Measurements from ENCODE around the gene SYVN1. TPM values are rescaled to one million over a fixed set of nuclear protein-coding genes. Genes with fewer than 3 reads are reported as not detected.

SYVN1 gene
- total and polyA plus RNA-seq, 10 of the 15 experiments (the other 5 are each of a cell fraction or from before 2014, with no cell fraction given) = 0.79 to 63.6 (median 20.1) TPM

- no peak for TF ChIP-seq CUX1 (IDR thresholded peaks at IDR 0.05; ENCODE audit: insufficient replicate concordance, low read depth, low read length)
- TF ChIP-seq ZSCAN29 (IDR thresholded peaks at IDR 0.05) = no peak
- TF ChIP-seq FOXK2 (IDR thresholded peaks at IDR 0.05) = no peak
- TF ChIP-seq TAF1 (IDR thresholded peaks at IDR 0.05; ENCODE audit: borderline replicate concordance, low read depth, low read length) = no peak
- TF ChIP-seq GATAD2B (conservative IDR thresholded peaks at IDR 0.05; ENCODE audit: low read depth) = no peak
- no peak for TF ChIP-seq TBL1XR1 (IDR thresholded peaks at IDR 0.05; ENCODE audit: low read depth, low read length)
- no peak for TF ChIP-seq NFYA (IDR thresholded peaks at IDR 0.05; ENCODE audit: borderline replicate concordance, low read depth, low read length)
- no peak for TF ChIP-seq YY1 (IDR thresholded peaks at IDR 0.05; ENCODE audit: low read depth, low read length)
- no peak for TF ChIP-seq RUNX3 (IDR thresholded peaks at IDR 0.05; ENCODE audit: low read length)
- TF ChIP-seq CTCF (IDR thresholded peaks at IDR 0.05 in 2 of 3, conservative IDR thresholded peaks at IDR 0.05 in 1 of 3; ENCODE audit: control insufficient read depth in 2 of 3, extremely low read depth in 1 of 3, insufficient read depth in 1 of 3, low read depth in 3 of 3, low read length in 3 of 3) = no peak
- TF ChIP-seq PBX3 (IDR thresholded peaks at IDR 0.05; ENCODE audit: insufficient replicate concordance, low read depth, low read length) = no peak
- TF ChIP-seq NR2F1 (conservative IDR thresholded peaks at IDR 0.05) = no peak
- TF ChIP-seq EZH2 (IDR thresholded peaks at IDR 0.05; ENCODE audit: borderline replicate concordance, control insufficient read depth, low read depth, low read length) = no peak
- no peak for TF ChIP-seq SMAD5 (IDR thresholded peaks at IDR 0.05; ENCODE audit: low read depth)
- no peak for TF ChIP-seq ESRRA (IDR thresholded peaks at IDR 0.05; ENCODE audit: low read length)
- TF ChIP-seq EGR1 (IDR thresholded peaks at IDR 0.05; ENCODE audit: borderline replicate concordance in 1 of 2, low read depth in 2 of 2, low read length in 2 of 2) = no peak
Measured at GRCh38 chr11:65151331-65151899, 17.1 kb upstream of the SYVN1 start (continued).
